B cell (primary cell): ENCODE measurements around the gene TSEN2. TPM values are rescaled to one million over a fixed set of nuclear protein-coding genes. Genes with fewer than 3 reads are reported as not detected.

ENCODE experiments used
- ATAC-seq: fragments of 200-7000 bp; cut with Tn5 transposase; one replicate; pipeline ENCODE4 v1.10.0; 2021; ENCODE audit warnings: low read depth, mild to moderate bottlenecking, moderate number of reproducible peaks, moderate library complexity
- CTCF ChIA-PET: fragments of 350-600 bp; sonication (Branson Sonifier 250); formaldehyde crosslinking; loops from one replicate; lab custom pipeline; 2021; ENCODE audit warnings: antibody characterized with exemption, inconsistent platforms; lab: Charles Lee
- POLR2A ChIA-PET: fragments of 350-600 bp; sonication (Branson Sonifier 250); formaldehyde crosslinking; loops from one replicate; lab custom pipeline; 2021; ENCODE audit warnings: antibody characterized with exemption; lab: Charles Lee
- DNase-seq: peaks from one replicate; pipeline ENCODE4 v3.0.0; 2013
- H2AFZ ChIP-seq: 2 replicates; pipeline ENCODE4 v1.6.1; 2012; ENCODE audit warnings: mild to moderate bottlenecking, low read depth, low read length; ENCODE audit not compliant: insufficient read depth, poor library complexity, severe bottlenecking
- H3K27ac ChIP-seq, 2 donors: 1 replicate in 1 of 2; 2 replicates in 1 of 2; pipeline ENCODE4 v1.5.1; 2012 to 2013; ENCODE audit warnings: low read length in 2 of 2, mild to moderate bottlenecking in 2 of 2, moderate library complexity in 1 of 2
- H3K27me3 ChIP-seq, 4 experiments: fragments of 200-600 bp in 1 of 4; sonication (generic) in 1 of 4; replicated peaks in 1 of 4; 1 replicate in 2 of 4; 2 replicates in 2 of 4; pipeline versions ENCODE4 v1.6.1 to v1.7.0; 2013 to 2016; ENCODE audit warnings: low read length in 3 of 4, mild to moderate bottlenecking in 2 of 4, mixed read lengths in 1 of 4, moderate library complexity in 1 of 4; ENCODE audit not compliant: insufficient read depth in 4 of 4, control insufficient read depth in 3 of 4; ENCODE audit errors: control extremely low read depth in 1 of 4
- H3K36me3 ChIP-seq, 2 experiments: replicated peaks in 1 of 2; 1 replicate in 1 of 2; 2 replicates in 1 of 2; pipeline versions ENCODE4 v1.6.1 to v1.7.1; 2013; ENCODE audit warnings: low read length in 1 of 2; ENCODE audit not compliant: insufficient read depth in 2 of 2, control insufficient read depth in 1 of 2; ENCODE audit errors: control extremely low read depth in 1 of 2, extremely low read depth in 1 of 2
- H3K4me1 ChIP-seq, 2 donors: fragments of 200-600 bp in 1 of 2; sonication (generic) in 1 of 2; 1 replicate in 1 of 2; 2 replicates in 1 of 2; pipeline versions ENCODE4 v1.5.1 to v1.6.1; 2013 to 2017; ENCODE audit warnings: low read length in 2 of 2; ENCODE audit not compliant: control insufficient read depth in 2 of 2, insufficient read depth in 2 of 2
- H3K4me2 ChIP-seq: replicated peaks from 2 replicates; pipeline ENCODE3; 2012; ENCODE audit warnings: mild to moderate bottlenecking, low read depth, low read length; ENCODE audit not compliant: poor library complexity, severe bottlenecking
- H3K4me3 ChIP-seq, 5 experiments: fragments of 200-600 bp in 1 of 5; sonication (generic) in 1 of 5; 1 replicate in 3 of 5; 2 replicates in 2 of 5; pipeline versions ENCODE4 v1.5.1 to v1.7.0; 2011 to 2016; ENCODE audit warnings: low read length in 4 of 5, mild to moderate bottlenecking in 4 of 5, low read depth in 2 of 5, control low read depth in 1 of 5, moderate library complexity in 1 of 5; ENCODE audit not compliant: insufficient read depth in 1 of 5; ENCODE audit errors: control extremely low read depth in 1 of 5, extremely low read depth in 1 of 5
- H3K79me2 ChIP-seq: fragments of 200-600 bp; sonication (generic); one replicate; pipeline ENCODE4 v1.6.0; 2016; ENCODE audit warnings: low read length; ENCODE audit not compliant: control insufficient read depth, insufficient read depth
- H3K9ac ChIP-seq: fragments of 200-600 bp; sonication (generic); 2 replicates; pipeline ENCODE4 v1.6.1; 2017; ENCODE audit warnings: mild to moderate bottlenecking, low read length, moderate library complexity
- H3K9me3 ChIP-seq, 3 donors: one replicate each; pipeline versions ENCODE4 v1.6.1 to v1.7.1; 2013; ENCODE audit warnings: low read length in 2 of 3; ENCODE audit not compliant: control insufficient read depth in 2 of 3, insufficient read depth in 1 of 3; ENCODE audit errors: control extremely low read depth in 1 of 3
- H4K20me1 ChIP-seq: 2 replicates; pipeline ENCODE4 v1.6.0; 2012; ENCODE audit warnings: mild to moderate bottlenecking, low read length; ENCODE audit not compliant: insufficient read depth, control insufficient read depth, poor library complexity, severe bottlenecking
- H3K27ac Mint-ChIP-seq: one replicate; pipeline ENCODE4 v1.8.0; 2021; ENCODE audit warnings: mixed read lengths
- H3K27me3 Mint-ChIP-seq: one replicate; pipeline ENCODE4 v1.8.0; 2021; ENCODE audit warnings: mixed read lengths
- H3K4me1 Mint-ChIP-seq: one replicate; pipeline ENCODE4 v1.8.0; 2021; ENCODE audit warnings: mixed read lengths
- H3K4me3 Mint-ChIP-seq: one replicate; pipeline ENCODE4 v1.8.0; 2021; ENCODE audit warnings: mixed read lengths
- H3K9me3 Mint-ChIP-seq: one replicate; pipeline ENCODE4 v1.8.0; 2022; ENCODE audit warnings: mixed read lengths; ENCODE audit not compliant: insufficient read depth
- CTCF ChIP-seq: fragments of 200-600 bp; IDR thresholded peaks from one replicate; pipeline ENCODE4 v1.8.0; 2022; ENCODE audit warnings: antibody characterized with exemption, mild to moderate bottlenecking
- WGBS: methylation state at CpG from one replicate; pipeline ENCODE4 v1.1.5; 2013; ENCODE audit warnings: missing lambda C conversion rate; ENCODE audit not compliant: insufficient coverage; 5-methylcytosine and 5-hydroxymethylcytosine counted together
- intact Hi-C: fragments of 100-400 bp; cut with micrococcal nuclease; formaldehyde crosslinking; loops from one replicate; pipeline ENCODE4 v1.10.0; 2022
- polyA plus RNA-seq: library from polyadenylated mRNA; depleted of rRNA; stranded (reverse); fragments of >200 nt; gene quantifications from 2 replicates; pipeline ENCODE4 v1.2.3, GENCODE V29; 2012
- total RNA-seq, 2 donors: library from RNA; stranded (reverse); fragments of 120-200 nt in 1 of 2; gene quantifications; 1 replicate in 1 of 2; 2 replicates in 1 of 2; pipeline versions ENCODE4 v1.2.3 to v1.2.4, GENCODE V29; 2013 to 2022

TSEN2 gene
- total and polyA plus RNA-seq, 2 donors (not counting 1 experiment from before 2014, with no cell fraction given), result 13.4 to 17.6 TPM

DNA sequence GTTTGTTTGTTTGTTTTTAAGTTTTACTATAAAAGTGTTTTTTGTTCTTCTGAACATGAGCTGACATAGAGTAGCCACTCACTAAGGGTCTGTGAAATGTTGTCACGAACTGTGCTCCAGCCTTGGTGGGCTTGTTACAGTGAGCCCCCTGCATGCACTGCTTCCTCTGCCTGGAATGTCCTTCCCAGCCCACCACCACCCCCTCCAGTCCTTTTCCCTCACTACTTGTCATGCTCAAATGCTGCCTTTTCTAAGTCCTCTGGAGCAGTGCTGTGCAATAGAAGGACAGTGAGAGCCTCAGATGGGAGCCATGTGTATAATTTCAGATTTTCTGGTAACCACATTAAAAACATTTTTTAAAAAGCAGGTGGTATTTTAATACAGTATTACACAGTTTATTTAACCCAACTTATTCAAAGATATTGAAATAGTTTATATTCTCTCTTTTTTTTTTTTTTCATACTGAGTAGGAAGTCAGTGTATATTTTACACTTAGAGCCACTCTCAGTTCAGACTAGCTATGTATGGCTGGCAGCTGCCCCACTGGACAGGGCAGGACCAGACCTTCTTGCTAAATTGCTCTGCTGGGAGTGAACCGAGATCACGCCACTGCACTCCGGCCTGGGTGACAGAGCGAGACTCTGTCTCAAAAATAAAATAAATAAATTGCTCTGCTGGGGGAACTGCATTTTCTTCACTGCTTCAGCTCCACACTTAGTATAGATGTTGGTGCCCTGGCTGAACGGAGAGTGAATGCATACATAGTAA, 34.2 kb downstream of the TSEN2 start:
- no peaks in the 10 kb centered on the region for H4K20me1 ChIP-seq
- Mint-ChIP-seq H3K4me1 (no peaks in the 10 kb centered on the region), H3K27ac (no peak overlapping the region), H3K27me3 (no peaks in the 10 kb centered on the region), H3K9me3 (peaks cover 3% of the 10 kb centered on the region), H3K4me3 (no peak overlapping the region)
- no peaks in the 10 kb centered on the region for H3K4me1 ChIP-seq
- H3K36me3 ChIP-seq, result peaks cover 2 to 10% of the 10 kb centered on the region in 2 experiments
- no peaks in the 10 kb centered on the region for H3K79me2 ChIP-seq
- no peak for TF ChIP-seq CTCF
- H3K27me3 ChIP-seq, result no peaks in the 10 kb centered on the region
- H2AFZ ChIP-seq, result no peak overlapping the region
- 83% methylated on average over 1 of the region's 6 CpGs for WGBS
- CTCF ChIA-PET, result interaction anchor here (0.9 kb wide), 1 partner anchor 40 kb away, joined by 4 read pairs; no protein-coding TSS in a partner anchor
- no peak overlapping the region for H3K9ac ChIP-seq
- POLR2A ChIA-PET, result no interaction called here
- DNase-seq, result no peak
- peaks cover 0 to 3% (median 0%) of the 10 kb centered on the region in 3 donors for H3K9me3 ChIP-seq
- no peak for ATAC-seq
- H3K4me3 ChIP-seq, result no peak overlapping the region
- no peak overlapping the region for H3K27ac ChIP-seq
- intact Hi-C loops, result no loop called here
- no peak overlapping the region for H3K4me2 ChIP-seq

- Histone ChIP-seq H3K4me3 (no peak overlapping the region), H3K27ac (no peak overlapping the region), H2AFZ (no peak overlapping the region), H3K79me2 (no peaks in the 10 kb centered on the region), H3K9ac (no peak overlapping the region), H3K4me2 (no peak overlapping the region), H3K36me3 (peaks cover 2 to 8% of the 10 kb centered on the region in 2 experiments), H3K9me3 (peaks cover 0 to 3% (median 0%) of the 10 kb centered on the region in 3 donors), H4K20me1 (no peaks in the 10 kb centered on the region), H3K4me1 (no peaks in the 10 kb centered on the region), H3K27me3 (no peaks in the 10 kb centered on the region)
- ChIA-PET POLR2A (no interaction called here), CTCF (no interaction called here)
- no peaks in the 10 kb centered on the region for H3K27me3 Mint-ChIP-seq
- no peaks in the 10 kb centered on the region for H3K4me1 Mint-ChIP-seq
- intact Hi-C loops, result no loop called here
- ATAC-seq (no peak), DNase-seq (no peak)
- H3K4me3 Mint-ChIP-seq, result no peak overlapping the region
- 100% methylated on average over 1 of the region's 2 CpGs for WGBS
- no peak overlapping the region for H3K27ac Mint-ChIP-seq
- TF ChIP-seq CTCF, result no peak
- peaks cover 3% of the 10 kb centered on the region for H3K9me3 Mint-ChIP-seq
Measured at GRCh38 chr3:12521010-12521409, 36.7 kb downstream of the TSEN2 start.
